ENCODE data around the gene ZSCAN5C.

DNA sequence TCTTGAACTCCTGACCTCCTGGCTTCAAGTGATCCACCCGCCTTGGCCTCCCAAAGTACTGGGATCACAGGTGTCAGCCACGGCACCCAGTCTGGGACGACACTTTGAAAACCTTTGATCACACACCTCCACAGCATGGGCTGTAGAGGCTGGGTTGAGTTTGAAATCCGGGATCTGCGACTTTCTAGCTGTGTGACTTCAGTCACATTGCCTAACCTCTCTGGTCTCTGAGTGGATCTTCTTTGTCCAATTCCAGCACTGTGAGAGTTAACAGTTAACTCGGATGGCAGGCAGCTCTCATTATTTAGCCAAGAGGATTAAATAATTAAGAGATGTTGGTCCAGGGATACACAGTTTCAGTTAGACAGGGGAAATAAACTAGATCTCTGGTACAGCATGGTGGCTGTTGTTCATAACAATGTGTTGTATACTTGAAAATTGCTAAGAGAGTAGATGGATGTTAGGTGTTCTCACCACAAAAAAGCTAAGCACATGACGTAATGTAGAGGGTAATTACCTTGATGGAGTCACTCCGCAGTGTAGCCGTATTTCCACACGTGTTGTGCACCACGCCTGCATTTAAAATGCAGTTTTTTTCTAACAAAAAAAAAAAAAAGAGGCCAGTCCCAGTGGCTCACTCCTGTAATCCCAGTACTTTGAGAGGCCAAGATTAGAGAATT lies 24.4 kb upstream of the ZSCAN5C start:
- TF ChIP-seq EZH2 (IDR thresholded peaks at IDR 0.05; ENCODE audit: borderline replicate concordance, insufficient read depth, low read length, poor library complexity, severe bottlenecking) (no peak), POLR2AphosphoS5 (IDR thresholded peaks at IDR 0.05) (no peak), MXI1 (conservative IDR thresholded peaks at IDR 0.05; ENCODE audit: poor library complexity, severe bottlenecking) (no peak), EP300 (conservative IDR thresholded peaks at IDR 0.05; ENCODE audit: poor library complexity, severe bottlenecking) (no peak)
- TF ChIP-seq, protein P1, sequence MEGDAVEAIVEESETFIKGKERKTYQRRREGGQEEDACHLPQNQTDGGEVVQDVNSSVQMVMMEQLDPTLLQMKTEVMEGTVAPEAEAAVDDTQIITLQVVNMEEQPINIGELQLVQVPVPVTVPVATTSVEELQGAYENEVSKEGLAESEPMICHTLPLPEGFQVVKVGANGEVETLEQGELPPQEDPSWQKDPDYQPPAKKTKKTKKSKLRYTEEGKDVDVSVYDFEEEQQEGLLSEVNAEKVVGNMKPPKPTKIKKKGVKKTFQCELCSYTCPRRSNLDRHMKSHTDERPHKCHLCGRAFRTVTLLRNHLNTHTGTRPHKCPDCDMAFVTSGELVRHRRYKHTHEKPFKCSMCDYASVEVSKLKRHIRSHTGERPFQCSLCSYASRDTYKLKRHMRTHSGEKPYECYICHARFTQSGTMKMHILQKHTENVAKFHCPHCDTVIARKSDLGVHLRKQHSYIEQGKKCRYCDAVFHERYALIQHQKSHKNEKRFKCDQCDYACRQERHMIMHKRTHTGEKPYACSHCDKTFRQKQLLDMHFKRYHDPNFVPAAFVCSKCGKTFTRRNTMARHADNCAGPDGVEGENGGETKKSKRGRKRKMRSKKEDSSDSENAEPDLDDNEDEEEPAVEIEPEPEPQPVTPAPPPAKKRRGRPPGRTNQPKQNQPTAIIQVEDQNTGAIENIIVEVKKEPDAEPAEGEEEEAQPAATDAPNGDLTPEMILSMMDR (IDR thresholded peaks at IDR 0.05; ENCODE audit: poor library complexity, severe bottlenecking) = no peak
